Measurements from ENCODE around the gene GRB2.
"Not testable (repeated sequence)": the region's sequence is repeated elsewhere in the genome, so short reads cannot be mapped to it uniquely, and the experiment has no call there.

- not testable (repeated sequence) for TF ChIP-seq EP300 (IDR thresholded peaks at IDR 0.05; ENCODE audit: borderline replicate concordance in 1 of 2, control insufficient read depth in 1 of 2, low read depth in 2 of 2, low read length in 2 of 2); STAT1 (conservative IDR thresholded peaks at IDR 0.05); BHLHE40 (IDR thresholded peaks at IDR 0.05; ENCODE audit: borderline replicate concordance in 1 of 2, low read depth in 2 of 2, low read length in 1 of 2); ZZZ3 (IDR thresholded peaks at IDR 0.05; ENCODE audit: control insufficient read depth, insufficient read length, low read depth)
- TF ChIP-seq, protein P1, sequence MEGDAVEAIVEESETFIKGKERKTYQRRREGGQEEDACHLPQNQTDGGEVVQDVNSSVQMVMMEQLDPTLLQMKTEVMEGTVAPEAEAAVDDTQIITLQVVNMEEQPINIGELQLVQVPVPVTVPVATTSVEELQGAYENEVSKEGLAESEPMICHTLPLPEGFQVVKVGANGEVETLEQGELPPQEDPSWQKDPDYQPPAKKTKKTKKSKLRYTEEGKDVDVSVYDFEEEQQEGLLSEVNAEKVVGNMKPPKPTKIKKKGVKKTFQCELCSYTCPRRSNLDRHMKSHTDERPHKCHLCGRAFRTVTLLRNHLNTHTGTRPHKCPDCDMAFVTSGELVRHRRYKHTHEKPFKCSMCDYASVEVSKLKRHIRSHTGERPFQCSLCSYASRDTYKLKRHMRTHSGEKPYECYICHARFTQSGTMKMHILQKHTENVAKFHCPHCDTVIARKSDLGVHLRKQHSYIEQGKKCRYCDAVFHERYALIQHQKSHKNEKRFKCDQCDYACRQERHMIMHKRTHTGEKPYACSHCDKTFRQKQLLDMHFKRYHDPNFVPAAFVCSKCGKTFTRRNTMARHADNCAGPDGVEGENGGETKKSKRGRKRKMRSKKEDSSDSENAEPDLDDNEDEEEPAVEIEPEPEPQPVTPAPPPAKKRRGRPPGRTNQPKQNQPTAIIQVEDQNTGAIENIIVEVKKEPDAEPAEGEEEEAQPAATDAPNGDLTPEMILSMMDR (IDR thresholded peaks at IDR 0.05 in 2 of 3, conservative IDR thresholded peaks at IDR 0.05 in 1 of 3; ENCODE audit: control insufficient read depth in 2 of 3, extremely low read depth in 1 of 3, insufficient read depth in 1 of 3, low read depth in 3 of 3, low read length in 3 of 3): not testable (repeated sequence)
- TF ChIP-seq, protein P2, sequence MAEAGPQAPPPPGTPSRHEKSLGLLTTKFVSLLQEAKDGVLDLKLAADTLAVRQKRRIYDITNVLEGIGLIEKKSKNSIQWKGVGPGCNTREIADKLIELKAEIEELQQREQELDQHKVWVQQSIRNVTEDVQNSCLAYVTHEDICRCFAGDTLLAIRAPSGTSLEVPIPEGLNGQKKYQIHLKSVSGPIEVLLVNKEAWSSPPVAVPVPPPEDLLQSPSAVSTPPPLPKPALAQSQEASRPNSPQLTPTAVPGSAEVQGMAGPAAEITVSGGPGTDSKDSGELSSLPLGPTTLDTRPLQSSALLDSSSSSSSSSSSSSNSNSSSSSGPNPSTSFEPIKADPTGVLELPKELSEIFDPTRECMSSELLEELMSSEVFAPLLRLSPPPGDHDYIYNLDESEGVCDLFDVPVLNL (IDR thresholded peaks at IDR 0.05; ENCODE audit: low read depth, low read length): not testable (repeated sequence)
Measured at GRCh38 chr17:75454672-75455071, 49.2 kb upstream of the GRB2 start.

Data from GM12878 (cell line).